Stimulated activated naive CD8-positive, alpha-beta T cell treated with anti-CD3 and anti-CD28 coated beads, Interleukin-15, Interleukin-2, amounts not matched to agents 100 U/mL and 50 U/mL, for 24 hours (primary cell): ENCODE measurements around the gene ULBP1.
"Not testable (repeated sequence)": the region's sequence is repeated elsewhere in the genome, so short reads cannot be mapped to it uniquely, and the experiment has no call there.

Experiments
- ATAC-seq: fragments of 150-1000 bp; cut with Tn5 transposase; one replicate; pipeline ENCODE4 v1.10.0; 2021
- DNase-seq: peaks from one replicate; pipeline ENCODE4 v3.0.0; 2021

ULBP1 gene

DNA sequence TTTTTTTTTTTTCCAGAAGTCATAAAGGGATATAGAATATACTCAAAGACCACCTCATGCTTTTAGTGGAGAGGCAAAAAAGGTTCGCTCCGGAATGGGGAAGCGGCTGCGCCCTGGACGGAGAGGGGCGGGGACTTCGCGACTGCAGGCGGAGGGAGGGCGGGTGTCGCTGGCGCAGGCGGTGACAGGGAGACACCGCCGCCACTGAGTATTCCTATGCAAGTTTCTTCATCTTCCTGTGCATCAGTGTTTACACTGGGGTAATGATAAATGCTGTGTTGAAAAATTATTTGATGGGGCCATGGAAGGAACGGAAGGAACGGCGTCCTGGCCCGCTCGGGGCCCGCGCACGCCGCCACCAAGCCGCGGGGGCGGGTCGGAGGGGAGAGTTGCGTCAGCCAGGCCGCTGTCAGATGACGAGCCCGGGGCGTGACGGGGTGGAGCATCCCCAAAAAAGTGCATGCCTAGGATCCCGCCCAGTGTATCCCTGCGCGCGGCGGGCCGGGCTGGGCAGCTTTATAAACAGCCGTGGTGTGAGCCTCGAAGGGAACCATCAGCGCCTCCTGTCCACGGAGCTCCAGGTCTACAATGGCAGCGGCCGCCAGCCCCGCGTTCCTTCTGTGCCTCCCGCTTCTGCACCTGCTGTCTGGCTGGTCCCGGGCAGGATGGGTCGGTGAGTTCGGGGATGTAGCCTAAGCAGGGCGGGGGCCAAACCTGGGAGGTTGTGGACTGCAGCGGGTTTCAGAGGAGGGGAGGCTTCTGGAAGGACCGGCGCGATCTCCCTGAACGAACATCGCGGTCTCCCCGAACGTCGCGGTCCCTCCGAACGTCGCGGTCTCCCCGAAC, at the start of gene ULBP1:
Gene ULBP1 (plus strand): TSS at position 482 of the 846 bp plus-strand sequence. CDS start 107 bp downstream, at position 589.
- peak; percentile 79 for ATAC-seq
- DNase-seq = peak; percentile 90

DNA sequence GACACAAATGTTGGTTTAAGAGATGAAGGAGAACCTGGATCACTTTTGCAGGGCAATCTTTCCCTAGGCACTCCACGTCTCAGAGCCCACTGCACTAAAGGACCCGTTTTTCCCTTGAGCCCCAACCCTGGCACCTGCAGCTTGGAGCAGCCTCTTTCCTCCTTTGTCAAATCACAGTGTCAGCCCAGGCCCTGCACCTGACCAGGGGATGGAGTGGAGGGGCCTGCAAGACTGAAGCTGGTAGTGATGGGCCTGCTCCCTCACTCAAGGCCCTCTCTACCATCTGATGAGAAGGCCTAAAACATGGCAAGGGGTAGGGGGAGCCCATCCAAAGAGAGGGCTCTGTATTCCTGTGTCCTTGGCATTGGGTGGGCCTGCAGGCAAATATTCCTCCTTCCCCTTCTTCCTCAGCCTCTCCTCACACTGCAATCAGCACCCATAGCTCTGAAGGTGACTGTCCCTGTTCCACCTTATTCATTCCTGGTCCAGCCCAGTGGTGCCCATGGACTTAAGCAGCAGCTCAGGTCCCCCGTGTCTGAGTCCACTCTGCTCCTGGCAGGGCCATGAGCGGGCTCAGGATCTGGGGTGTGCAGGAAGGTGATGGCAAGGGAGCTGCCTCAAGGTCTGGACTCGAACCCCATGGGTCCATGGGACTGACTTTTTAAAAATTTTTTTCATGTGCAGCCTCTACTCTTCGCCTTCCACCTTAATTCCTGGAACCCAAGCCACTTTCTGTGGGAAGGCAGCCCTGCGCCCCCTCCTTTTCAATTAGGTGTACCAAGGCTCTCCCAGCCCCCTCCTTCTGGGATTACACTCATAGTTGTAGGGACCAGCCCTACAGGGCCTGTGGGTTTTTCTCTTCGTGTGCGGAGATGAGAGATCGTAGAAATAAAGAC, 47.5 kb upstream of the ULBP1 start:
- DNase-seq (no peak), ATAC-seq (no peak)

GRCh38 chr6:149917679-149918078, 46.1 kb upstream of the ULBP1 start:
- DNase-seq (no peak), ATAC-seq (no peak)

DNA sequence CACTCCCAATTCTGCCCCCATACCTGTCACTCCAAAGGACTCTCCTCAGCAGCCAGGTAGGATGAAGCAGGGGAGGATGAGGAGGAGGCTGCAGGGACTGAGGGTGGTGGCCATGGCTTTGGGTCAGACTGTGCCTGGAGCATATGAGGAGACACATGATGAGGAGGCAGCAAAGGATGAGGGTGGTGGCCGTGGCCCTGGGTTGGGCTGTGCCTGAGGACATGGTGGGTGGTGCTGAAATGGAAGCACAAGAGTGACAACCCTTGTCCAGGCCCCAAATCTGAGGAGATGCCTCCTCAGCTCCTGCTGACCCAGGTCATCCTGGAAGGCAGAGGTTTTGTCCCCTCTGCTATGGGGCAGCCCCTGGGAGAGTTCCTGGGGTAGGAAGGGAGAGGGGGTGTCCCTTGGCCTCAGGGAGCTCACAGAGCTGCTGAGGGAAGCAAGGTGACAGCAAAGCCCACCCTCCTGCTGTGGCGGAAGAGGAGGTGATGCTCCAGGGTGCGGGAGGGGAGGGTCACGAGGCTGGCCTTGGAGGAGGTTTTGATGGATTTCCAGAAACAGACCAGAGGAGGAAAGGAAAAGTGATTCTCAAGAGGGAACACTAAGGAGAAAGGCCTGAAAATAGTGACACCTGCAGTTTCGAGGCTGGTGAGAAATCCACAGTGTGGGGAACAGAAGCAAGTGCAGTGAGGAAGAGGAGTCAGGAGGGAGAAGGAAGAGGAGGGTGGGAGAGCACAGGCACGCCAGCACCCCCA, 45.4 kb upstream of the ULBP1 start:
- no peak for ATAC-seq

DNA sequence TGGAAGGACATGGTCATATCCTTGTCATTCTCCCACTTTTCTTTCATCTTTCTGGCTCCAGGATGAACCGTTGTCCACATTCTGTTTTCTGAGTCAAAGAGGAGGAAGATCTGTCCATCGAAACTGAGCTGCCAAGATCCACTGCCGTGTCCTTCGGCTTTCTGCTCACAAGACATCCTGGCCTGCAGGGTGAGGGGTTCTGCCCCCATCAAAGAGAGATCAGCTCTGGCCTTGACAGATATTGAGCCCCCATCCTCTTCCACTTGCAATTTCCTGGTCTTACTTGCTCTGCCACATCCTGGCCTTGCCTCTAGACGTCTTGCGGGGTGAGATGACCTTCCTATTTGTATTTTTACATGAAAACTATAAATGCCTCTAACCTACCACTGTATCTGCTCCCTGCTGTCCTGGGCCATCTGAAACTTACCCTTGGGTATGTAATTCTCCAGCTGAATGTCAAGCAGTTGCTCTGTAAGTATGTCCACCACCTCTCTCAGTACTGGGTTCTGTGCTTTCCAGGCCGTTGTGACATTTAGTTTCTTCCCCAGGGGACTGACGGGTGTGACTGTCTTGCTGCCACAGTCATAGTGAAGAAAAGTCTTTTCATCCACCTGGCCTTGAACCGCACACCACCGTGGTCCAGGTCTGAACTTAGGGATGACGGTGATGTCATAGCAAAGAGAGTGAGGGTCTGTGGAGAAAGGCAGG, 44.5 kb upstream of the ULBP1 start:
- ATAC-seq, DNase-seq: not testable (repeated sequence)

More for the DNA sequence above, 45.4 kb upstream of the ULBP1 start:
- no peak for DNase-seq

DNA sequence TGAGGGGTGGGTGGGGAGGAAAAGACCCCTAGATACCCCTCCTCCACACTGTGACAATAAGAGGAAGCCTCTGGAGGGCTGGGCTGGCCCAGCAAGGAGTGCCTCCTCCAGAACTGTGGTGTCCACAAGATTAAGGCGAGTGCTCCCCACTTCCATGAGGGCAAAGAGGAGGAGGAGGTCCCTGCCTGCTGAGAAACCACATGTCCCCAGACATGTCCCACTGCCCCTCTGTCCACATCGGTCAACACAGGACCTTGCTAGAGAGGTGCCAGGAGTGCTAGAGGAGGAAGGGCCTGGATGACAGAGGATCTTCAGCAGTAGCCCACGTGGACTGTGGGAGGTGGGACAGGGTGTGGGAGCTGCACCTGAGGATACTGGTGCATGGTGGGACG, 43.9 kb upstream of the ULBP1 start:
- no peak for DNase-seq
- no peak for ATAC-seq

- no peak for ATAC-seq
- DNase-seq = no peak
Measured at GRCh38 chr6:149921361-149921760, 42.4 kb upstream of the ULBP1 start.

GRCh38 chr6:149922091-149922490, 41.7 kb upstream of the ULBP1 start:
- not testable (repeated sequence) for ATAC-seq, DNase-seq

DNA sequence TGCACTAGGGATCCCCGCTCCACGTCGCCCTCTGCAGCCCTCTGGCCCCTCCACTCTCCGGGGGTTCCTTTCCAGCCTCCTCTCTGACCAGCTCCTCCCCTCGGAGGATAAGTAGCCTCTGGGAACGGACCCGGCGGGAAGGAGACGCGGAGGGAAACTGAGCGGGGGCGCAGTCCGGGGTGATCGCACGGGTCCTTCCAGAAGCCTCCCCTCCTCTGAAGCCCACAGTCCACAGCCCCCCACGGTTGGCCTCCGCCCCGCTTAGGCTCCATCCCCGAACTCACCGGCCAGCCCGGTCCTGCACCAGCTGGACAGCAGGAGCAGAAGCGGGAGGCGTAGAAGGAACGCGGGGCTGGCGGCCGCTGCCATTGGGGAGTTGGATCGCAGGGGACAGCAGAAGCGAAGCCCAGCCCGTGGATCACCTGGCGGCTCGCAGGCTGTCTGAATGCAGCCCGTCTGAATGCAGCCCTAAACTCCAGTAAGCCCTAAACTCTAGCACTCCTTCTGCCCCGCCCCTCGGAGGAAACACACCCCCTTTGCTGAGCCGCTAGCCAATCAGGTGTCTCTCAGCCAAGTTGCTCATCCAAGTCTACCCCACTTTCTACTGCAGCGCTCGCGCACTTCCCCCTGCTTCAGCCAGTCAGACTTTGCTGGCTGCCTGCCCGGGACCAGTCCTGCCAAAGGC, 41.0 kb upstream of the ULBP1 start, which contains the start of gene RAET1G:
Gene RAET1G (minus strand): TSS at position 480 of the 685 bp plus-strand sequence. CDS start 111 bp downstream, at position 369.
- DNase-seq (peak; percentile 79), ATAC-seq (peak; percentile 92)

DNA sequence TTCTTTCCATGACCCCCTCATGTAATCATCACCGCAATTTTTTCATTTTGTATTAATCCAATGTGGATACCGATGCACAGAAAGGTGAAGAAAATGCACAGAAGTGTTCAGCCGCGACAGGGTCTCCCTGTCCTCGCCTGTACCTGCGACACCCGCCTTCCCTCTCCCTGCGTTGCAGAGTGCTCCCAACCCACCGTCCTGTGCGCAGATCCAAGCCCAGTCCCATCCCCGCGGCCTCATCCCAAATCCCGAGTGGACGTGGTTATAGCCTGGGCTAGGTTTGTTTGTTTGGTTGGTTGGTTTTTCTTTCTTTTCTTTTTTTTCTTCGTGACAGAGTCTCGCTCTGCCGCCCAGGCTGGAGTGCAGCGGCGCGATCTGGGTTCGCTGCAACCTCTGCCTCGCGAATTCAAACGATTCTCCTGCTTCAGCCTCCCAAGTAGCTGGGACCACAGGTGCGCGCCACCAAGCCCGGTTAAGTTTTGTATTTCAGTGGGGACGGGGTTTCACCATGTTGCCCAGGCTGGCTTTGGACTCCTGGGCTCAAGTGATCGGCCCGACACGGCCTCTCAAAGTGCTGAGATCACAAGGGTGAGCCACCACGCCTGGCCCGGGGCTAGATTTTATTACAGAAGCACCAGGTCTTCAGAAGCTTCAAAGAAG, 40.3 kb upstream of the ULBP1 start:
- ATAC-seq (no peak), DNase-seq (no peak)

DNA sequence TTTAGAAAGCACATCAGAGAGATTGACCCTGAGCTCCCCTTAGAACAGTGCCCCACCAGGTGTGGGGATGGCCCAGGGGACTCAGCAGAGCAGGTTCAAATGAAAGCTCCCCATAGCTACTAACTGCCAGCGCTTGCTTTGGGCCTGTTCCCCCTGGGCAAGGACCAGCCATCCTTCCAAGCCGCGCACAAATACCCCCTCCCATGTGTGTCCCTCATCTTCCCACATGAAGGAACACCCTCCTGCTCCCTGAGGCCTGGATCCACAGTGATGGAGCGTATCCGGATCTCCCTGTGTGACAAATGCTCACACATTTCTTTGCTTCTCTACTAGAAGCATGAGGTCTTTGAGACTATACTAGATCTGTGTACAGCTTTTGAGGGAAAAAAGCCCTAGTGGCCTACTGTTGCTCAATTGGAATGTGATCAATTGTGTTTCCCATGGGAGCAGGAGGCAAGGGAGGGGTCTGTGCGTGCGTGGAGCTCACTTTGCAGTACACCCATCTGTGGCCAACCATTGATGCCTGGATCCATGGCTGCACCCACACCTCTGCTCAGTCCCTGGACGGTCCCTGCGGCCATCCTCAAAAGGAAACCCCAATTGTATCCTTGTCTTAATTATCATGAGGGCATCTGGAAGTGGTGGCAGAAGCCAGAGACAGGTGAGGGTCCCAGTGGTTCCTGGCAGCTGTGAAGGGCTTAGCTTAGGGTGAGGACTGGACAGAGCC, 39.4 kb upstream of the ULBP1 start:
- ATAC-seq = no peak
- no peak for DNase-seq

DNA sequence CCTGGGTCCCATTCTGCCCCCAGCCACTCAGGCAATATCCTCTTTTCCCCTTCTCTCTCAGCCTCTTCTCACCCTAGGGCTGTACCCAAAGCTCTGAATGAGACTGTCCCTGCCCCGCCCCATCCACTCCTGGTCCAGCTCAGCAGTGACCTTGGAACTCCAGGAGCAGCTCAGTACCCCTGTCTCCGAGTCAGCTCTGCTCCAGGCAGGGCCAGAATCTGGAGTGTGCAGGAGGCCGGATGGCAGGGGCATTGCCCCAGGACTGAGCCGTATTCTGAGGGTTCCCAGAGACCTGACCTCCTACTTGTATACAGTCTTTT, 38.9 kb upstream of the ULBP1 start:
- DNase-seq = no peak
- ATAC-seq = no peak

DNA sequence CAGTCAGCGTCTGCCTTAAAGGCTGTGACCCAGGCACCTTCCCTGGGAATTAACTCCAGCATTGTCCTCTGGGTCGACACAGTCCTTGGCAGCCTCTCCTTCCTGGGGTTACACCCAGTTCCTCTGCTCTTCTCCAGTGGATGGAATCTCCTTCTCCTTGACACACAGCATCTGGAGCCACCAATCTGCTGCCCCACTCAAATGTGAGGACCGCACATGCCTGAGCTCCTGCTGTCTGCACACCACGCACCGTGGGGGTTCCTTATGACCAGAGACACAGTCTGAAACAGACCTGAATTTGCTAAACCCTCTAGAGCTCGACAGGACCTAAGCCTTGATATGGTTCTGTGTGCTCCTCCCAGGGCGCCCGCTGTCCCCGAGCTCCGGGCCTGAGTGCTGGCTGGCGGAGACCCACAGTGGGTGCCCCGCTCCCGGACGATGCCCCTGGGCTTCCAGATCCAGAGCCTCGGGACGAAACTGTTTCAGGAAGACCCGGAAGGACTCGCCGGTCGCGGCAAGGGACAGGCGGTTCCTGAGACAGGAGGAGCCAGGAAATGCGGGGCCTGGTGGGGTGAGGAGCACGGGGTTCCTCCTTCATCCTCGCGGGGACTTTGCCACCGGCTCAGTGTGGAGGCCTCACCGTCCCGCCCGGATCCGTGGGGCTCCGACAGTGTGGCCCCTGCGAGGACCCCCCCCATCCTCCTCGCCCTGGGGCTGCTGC, 38.3 kb upstream of the ULBP1 start:
- no peak for DNase-seq

GRCh38 chr6:149925974-149926777, 37.6 kb upstream of the ULBP1 start:
- peak; percentile 86 for DNase-seq
- ATAC-seq = peak; percentile 73

More for the DNA sequence above, 38.3 kb upstream of the ULBP1 start:
- ATAC-seq = no peak

DNA sequence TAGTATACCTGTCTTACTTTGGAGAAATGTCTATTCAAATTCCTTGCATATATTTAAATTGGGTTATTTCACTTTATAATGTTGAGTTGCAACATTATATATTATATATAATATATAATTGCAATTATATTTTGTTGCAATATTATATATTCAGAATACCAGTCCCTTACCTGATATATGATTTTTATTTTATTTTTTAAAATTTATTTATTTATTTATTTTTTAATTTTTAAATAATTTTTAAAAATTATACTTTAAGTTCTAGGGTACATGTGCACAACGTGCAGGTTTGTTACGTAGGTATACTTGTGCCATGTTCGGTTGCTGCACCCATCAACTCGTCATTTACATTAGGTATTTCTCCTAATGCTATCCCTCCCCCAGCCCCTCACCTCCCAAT, 36.7 kb upstream of the ULBP1 start:
- ATAC-seq, DNase-seq: not testable (repeated sequence)

GRCh38 chr6:149929422-149929821, 34.3 kb upstream of the ULBP1 start:
- ATAC-seq = no peak
- DNase-seq = no peak

DNA sequence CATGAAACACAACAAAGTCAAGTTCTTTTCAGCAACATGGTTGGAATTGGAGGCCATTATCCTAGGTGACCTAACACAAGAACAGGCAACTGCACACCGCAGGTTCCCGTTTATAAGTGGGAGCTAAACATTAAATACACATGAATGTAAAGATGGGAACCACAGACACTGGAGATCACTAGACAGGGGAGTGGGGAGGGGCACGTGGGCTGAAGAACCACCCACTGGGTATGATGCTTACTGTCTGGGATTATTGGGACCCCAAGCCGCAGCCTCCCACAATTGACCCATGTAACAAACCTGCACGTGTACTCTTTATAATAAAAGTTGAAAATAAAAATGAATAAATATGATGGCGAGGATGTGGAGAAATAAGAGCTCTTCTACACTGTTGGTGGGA, 32.2 kb upstream of the ULBP1 start:
- DNase-seq (no peak), ATAC-seq (no peak)

- ATAC-seq (no peak), DNase-seq (no peak)
Measured at GRCh38 chr6:149933036-149933435, 30.7 kb upstream of the ULBP1 start.
